HCT116 (cell line): ENCODE data around the gene SLC30A10.

Experiments
- ELF1 ChIP-seq: IDR thresholded peaks from 2 replicates; pipeline ENCODE4 v1.6.1; 2012; ENCODE audit warnings: low read depth, borderline replicate concordance
- EZH2 ChIP-seq: fragments of 200-600 bp; sonication (generic); IDR thresholded peaks from 2 replicates; pipeline ENCODE4 v1.6.1; 2017; ENCODE audit warnings: antibody characterized with exemption, mixed run types
- EZH2phosphoT487 ChIP-seq: fragments of 200-600 bp; IDR thresholded peaks from 2 replicates; pipeline ENCODE4 v1.6.1; 2018; ENCODE audit warnings: antibody characterized with exemption, borderline replicate concordance
- FOSL1 ChIP-seq: IDR thresholded peaks from 2 replicates; pipeline ENCODE4 v1.6.1; 2012; ENCODE audit warnings: low read depth
- POLR2AphosphoS5 ChIP-seq: IDR thresholded peaks from 2 replicates; pipeline ENCODE4 v1.6.1; 2011; ENCODE audit warnings: mild to moderate bottlenecking, low read depth, low read length, moderate library complexity
- RAD21 ChIP-seq: IDR thresholded peaks from 2 replicates; pipeline ENCODE4 v1.6.1; 2012; ENCODE audit warnings: low read depth, mild to moderate bottlenecking
- TF ChIP-seq, protein P1 (sequence below), 3 experiments: fragments of 200-600 bp in 1 of 3; sonication (generic) in 1 of 3; IDR thresholded peaks in 2 of 3; conservative IDR thresholded peaks in 1 of 3; 2 replicates each; pipeline ENCODE4 v1.5.1; 2012 to 2017; ENCODE audit warnings: low read depth in 2 of 3, low read length in 2 of 3, antibody characterized with exemption in 1 of 3, borderline replicate concordance in 1 of 3, control low read depth in 1 of 3, mild to moderate bottlenecking in 1 of 3, mixed read lengths in 1 of 3, mixed run types in 1 of 3, moderate library complexity in 1 of 3; ENCODE audit not compliant: insufficient read depth in 1 of 3
- TF ChIP-seq, protein P2 (sequence below): IDR thresholded peaks from 2 replicates; pipeline ENCODE4 v1.6.1; 2012; ENCODE audit warnings: low read depth

DNA sequence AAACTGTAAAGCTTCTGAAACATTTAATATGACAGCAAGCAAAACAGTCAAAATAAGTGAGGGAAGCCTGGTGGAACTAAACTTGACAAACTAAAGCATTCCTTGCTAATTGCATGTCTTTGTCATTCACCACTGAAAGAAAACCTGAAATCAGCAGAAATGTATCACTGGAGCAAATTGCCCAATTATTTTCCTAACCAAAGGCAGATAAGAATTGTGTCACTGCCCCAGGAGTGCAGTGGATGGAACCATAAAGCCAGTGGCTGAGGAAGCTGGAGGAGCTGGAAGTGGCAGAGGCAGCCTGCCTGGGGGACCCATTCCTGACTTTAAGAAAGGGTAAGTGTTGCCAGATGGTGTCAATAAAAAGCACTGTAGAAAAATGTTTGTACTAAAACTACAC is 2.7 kb upstream of the SLC30A10 start:
- no peak for TF ChIP-seq ELF1
- TF ChIP-seq, protein P1, sequence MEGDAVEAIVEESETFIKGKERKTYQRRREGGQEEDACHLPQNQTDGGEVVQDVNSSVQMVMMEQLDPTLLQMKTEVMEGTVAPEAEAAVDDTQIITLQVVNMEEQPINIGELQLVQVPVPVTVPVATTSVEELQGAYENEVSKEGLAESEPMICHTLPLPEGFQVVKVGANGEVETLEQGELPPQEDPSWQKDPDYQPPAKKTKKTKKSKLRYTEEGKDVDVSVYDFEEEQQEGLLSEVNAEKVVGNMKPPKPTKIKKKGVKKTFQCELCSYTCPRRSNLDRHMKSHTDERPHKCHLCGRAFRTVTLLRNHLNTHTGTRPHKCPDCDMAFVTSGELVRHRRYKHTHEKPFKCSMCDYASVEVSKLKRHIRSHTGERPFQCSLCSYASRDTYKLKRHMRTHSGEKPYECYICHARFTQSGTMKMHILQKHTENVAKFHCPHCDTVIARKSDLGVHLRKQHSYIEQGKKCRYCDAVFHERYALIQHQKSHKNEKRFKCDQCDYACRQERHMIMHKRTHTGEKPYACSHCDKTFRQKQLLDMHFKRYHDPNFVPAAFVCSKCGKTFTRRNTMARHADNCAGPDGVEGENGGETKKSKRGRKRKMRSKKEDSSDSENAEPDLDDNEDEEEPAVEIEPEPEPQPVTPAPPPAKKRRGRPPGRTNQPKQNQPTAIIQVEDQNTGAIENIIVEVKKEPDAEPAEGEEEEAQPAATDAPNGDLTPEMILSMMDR (IDR thresholded peaks at IDR 0.05 in 2 of 3, conservative IDR thresholded peaks at IDR 0.05 in 1 of 3; ENCODE audit: borderline replicate concordance in 1 of 3, insufficient read depth in 1 of 3, low read depth in 2 of 3, low read length in 2 of 3) = no peak
- TF ChIP-seq POLR2AphosphoS5 = no peak
- no peak for TF ChIP-seq EZH2
- TF ChIP-seq FOSL1 = no peak
- TF ChIP-seq EZH2phosphoT487 = no peak
- no peak for TF ChIP-seq RAD21
- TF ChIP-seq, protein P2, sequence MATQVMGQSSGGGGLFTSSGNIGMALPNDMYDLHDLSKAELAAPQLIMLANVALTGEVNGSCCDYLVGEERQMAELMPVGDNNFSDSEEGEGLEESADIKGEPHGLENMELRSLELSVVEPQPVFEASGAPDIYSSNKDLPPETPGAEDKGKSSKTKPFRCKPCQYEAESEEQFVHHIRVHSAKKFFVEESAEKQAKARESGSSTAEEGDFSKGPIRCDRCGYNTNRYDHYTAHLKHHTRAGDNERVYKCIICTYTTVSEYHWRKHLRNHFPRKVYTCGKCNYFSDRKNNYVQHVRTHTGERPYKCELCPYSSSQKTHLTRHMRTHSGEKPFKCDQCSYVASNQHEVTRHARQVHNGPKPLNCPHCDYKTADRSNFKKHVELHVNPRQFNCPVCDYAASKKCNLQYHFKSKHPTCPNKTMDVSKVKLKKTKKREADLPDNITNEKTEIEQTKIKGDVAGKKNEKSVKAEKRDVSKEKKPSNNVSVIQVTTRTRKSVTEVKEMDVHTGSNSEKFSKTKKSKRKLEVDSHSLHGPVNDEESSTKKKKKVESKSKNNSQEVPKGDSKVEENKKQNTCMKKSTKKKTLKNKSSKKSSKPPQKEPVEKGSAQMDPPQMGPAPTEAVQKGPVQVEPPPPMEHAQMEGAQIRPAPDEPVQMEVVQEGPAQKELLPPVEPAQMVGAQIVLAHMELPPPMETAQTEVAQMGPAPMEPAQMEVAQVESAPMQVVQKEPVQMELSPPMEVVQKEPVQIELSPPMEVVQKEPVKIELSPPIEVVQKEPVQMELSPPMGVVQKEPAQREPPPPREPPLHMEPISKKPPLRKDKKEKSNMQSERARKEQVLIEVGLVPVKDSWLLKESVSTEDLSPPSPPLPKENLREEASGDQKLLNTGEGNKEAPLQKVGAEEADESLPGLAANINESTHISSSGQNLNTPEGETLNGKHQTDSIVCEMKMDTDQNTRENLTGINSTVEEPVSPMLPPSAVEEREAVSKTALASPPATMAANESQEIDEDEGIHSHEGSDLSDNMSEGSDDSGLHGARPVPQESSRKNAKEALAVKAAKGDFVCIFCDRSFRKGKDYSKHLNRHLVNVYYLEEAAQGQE = no peak
